Measurements from ENCODE around the gene PTS. TPM values are rescaled to one million over a fixed set of nuclear protein-coding genes. Genes with fewer than 3 reads are reported as not detected.

The PTS gene
- total RNA-seq, 2 experiments from 2014 or later: 82.9 to 86.2 TPM

DNA sequence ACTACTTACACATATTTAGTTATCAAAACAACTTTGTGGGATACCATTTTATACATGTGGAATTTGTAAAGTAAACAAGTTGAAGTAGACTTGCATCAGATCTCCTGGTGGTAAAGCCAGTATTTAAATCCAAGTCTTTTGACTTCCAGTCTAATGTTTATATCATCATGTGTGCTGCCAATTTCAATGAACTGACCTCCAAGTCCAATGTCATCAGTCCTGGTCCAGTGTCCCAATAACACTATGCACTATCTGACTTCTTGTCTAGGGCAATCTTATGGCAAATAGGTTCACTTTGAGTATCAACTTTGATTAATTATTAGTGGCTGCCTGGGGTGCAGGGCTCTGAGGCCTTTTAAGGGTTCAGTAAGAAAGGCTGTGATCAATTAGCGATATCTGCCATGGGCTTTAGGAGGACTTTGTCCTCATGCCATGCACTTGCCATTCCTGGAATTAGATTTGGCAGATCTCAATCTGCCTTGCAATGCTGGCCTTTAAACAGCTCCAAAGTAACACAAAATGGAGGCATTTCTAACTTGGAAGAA, 9.6 kb upstream of the PTS start:
- no peaks in the 10 kb centered on the region for H3K27me3 ChIP-seq (ENCODE audit: control insufficient read depth in 1 of 2, insufficient read depth in 2 of 2, low read length in 2 of 2)
- no peak for TF ChIP-seq CTCF (IDR thresholded peaks at IDR 0.05)
- DNase-seq (no peak), ATAC-seq (ENCODE audit: poor library complexity) (no peak)
- POLR2A ChIA-PET: no interaction called here
- no peaks in the 10 kb centered on the region for H3K9me3 Mint-ChIP-seq
- no peak overlapping the region for H3K4me3 ChIP-seq (ENCODE audit: low read length)
- peaks cover 11% of the 10 kb centered on the region for H3K4me1 Mint-ChIP-seq (ENCODE audit: low read depth)
- H3K27me3 Mint-ChIP-seq: no peaks in the 10 kb centered on the region
- H3K4me3 Mint-ChIP-seq: no peak overlapping the region
- no peak overlapping the region for H3K27ac Mint-ChIP-seq
- intact Hi-C loops (cut with DNase I, micrococcal nuclease): loop anchor here (5.0 to 10.0 kb wide), 4 partner anchors 339 to 1581 kb away; partner anchors contain the start of genes CFAP68 (in 1 of the 2), FDXACB1 (in 1 of the 2) and ZW10 (in 1 of the 2)
- H3K9me3 ChIP-seq (ENCODE audit: control insufficient read depth in 1 of 2, insufficient read depth in 1 of 2, low read length in 2 of 2): no peaks in the 10 kb centered on the region
- H3K27ac ChIP-seq (ENCODE audit: low read depth in 1 of 2, low read length in 2 of 2): no peak overlapping the region
- H3K36me3 ChIP-seq (ENCODE audit: insufficient read depth, low read length): no peaks in the 10 kb centered on the region
- H3K4me1 ChIP-seq (ENCODE audit: insufficient read depth, low read length): peaks cover 7% of the 10 kb centered on the region
- CTCF ChIA-PET: interaction anchor here (1.6 kb wide), 1 partner anchor 64 kb away, joined by 5 read pairs; no protein-coding TSS in a partner anchor
- no peaks in the 10 kb centered on the region for H3K36me3 Mint-ChIP-seq (ENCODE audit: low read depth)

DNA sequence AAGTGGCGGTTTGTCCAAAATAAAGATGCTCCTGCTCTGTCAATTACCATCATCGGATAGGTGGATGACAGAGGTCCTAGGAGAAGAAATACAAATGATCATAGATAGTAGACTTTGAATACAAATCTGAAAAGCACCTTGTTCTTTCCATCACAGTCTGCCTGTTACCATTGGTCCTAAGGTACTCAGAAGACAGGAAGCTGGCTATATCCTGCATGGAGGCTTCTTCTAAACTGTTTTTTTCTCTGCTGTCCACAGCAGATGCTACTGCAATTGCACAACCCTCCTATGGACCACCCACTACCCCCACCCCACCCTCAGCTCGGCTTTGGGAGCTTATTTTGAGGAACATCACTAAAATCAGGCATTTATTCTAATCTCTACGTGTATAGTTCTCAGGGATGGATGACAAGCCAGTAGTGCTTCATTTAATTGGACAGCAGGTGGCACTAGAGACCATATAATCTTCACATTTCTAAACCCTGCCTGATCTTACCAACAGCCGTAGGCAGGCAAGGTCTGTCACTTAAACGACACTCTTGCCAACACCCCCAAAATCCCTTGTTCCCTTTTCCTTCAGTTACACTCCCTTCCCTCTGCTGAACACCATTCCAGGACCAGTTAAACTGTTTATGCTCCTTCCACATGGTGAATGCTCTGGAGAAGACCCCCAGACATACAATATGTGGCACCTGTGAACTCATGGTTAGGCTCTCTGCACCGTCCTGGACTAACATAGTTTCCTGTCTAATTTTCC, 6.6 kb upstream of the PTS start:
- Mint-ChIP-seq H3K9me3 (no peaks in the 10 kb centered on the region), H3K4me3 (peak overlapping the region; percentile 5), H3K4me1 (ENCODE audit: low read depth) (peaks cover 6% of the 10 kb centered on the region), H3K27ac (no peak overlapping the region), H3K27me3 (no peaks in the 10 kb centered on the region), H3K36me3 (ENCODE audit: low read depth) (no peaks in the 10 kb centered on the region)
- no peaks in the 10 kb centered on the region for H3K9me3 ChIP-seq (ENCODE audit: control insufficient read depth in 1 of 2, insufficient read depth in 1 of 2, low read length in 2 of 2)
- ChIA-PET POLR2A (interaction anchor here (1.3 kb wide), 1 partner anchor 60 kb away, joined by 8 read pairs; no protein-coding TSS in a partner anchor), CTCF (interaction anchor here (0.7 to 6.2 kb wide), 5 partner anchors 61 to 1070 kb away, joined by 3 to 49 read pairs (median 4); no protein-coding TSS in a partner anchor)
- H3K27ac ChIP-seq (ENCODE audit: low read depth in 1 of 2, low read length in 2 of 2): no peak overlapping the region
- no peaks in the 10 kb centered on the region for H3K27me3 ChIP-seq (ENCODE audit: control insufficient read depth in 1 of 2, insufficient read depth in 2 of 2, low read length in 2 of 2)
- no peaks in the 10 kb centered on the region for H3K36me3 ChIP-seq (ENCODE audit: insufficient read depth, low read length)
- DNase-seq: peak in 10 of 14 experiments; percentile 4 to 89 (median 31)
- intact Hi-C loops (cut with DNase I, micrococcal nuclease): loop anchor here (1.0 to 10.0 kb wide), 14 partner anchors 61 to 1578 kb away; partner anchors contain the start of genes CFAP68 (in 1 of the 2), FDXACB1 (in 1 of the 2), PPP2R1B (in 1 of the 2) and SDHD (in 1 of the 2)
- peak; percentile 100 for ATAC-seq (ENCODE audit: poor library complexity)
- H3K4me1 ChIP-seq (ENCODE audit: insufficient read depth, low read length): peaks cover 6% of the 10 kb centered on the region
- peak; percentile 78 for TF ChIP-seq CTCF (IDR thresholded peaks at IDR 0.05)
- H3K4me3 ChIP-seq (ENCODE audit: low read length): no peak overlapping the region

DNA sequence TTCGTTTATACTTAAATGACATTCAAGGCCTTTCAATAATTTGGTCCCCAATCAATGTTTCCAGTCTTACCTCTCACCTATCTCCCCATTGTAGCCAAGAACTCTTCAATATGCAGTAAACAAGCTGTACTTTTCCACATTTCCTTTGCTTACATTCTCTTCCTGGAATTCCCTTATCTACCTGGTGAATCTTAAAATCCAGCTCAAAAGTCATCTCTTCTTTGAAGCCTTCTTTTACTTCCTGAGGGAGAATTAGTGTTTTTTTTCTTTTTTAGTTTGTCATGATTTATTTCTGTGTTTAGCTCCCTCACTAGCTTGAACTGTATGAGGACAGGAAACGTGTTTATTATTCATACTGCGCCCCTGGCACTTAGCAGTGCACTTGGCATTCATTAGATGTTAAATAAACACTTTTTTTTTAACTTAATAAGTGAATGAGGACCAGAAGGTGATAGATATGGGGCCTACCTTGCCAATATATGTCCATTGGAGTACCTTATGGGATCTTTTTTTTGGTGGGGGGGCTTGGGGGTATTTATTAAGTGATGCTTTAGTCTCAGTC, 4.9 kb upstream of the PTS start:
- Histone ChIP-seq H3K27me3 (ENCODE audit: control insufficient read depth in 1 of 2, insufficient read depth in 2 of 2, low read length in 2 of 2) (no peaks in the 10 kb centered on the region), H3K36me3 (ENCODE audit: insufficient read depth, low read length) (no peaks in the 10 kb centered on the region), H3K4me1 (ENCODE audit: insufficient read depth, low read length) (peaks cover 11% of the 10 kb centered on the region), H3K27ac (ENCODE audit: low read depth in 1 of 2, low read length in 2 of 2) (no peak overlapping the region), H3K9me3 (ENCODE audit: control insufficient read depth in 1 of 2, insufficient read depth in 1 of 2, low read length in 2 of 2) (no peaks in the 10 kb centered on the region), H3K4me3 (ENCODE audit: low read length) (no peak overlapping the region)
- no peak for TF ChIP-seq CTCF (IDR thresholded peaks at IDR 0.05)
- ChIA-PET POLR2A (interaction anchor here (0.7 kb wide), 1 partner anchor 9 kb away, joined by 4 read pairs; no protein-coding TSS in a partner anchor), CTCF (interaction anchor here (3.3 to 6.2 kb wide), 2 partner anchors 59 to 334 kb away, joined by 15 to 49 read pairs; no protein-coding TSS in a partner anchor)
- H3K27ac Mint-ChIP-seq: no peak overlapping the region
- DNase-seq: no peak
- peaks cover 5% of the 10 kb centered on the region for H3K36me3 Mint-ChIP-seq (ENCODE audit: low read depth)
- H3K4me1 Mint-ChIP-seq (ENCODE audit: low read depth): peaks cover 6% of the 10 kb centered on the region
- H3K9me3 Mint-ChIP-seq: no peaks in the 10 kb centered on the region
- ATAC-seq (ENCODE audit: poor library complexity): no peak
- no peak overlapping the region for H3K4me3 Mint-ChIP-seq
- intact Hi-C loops (cut with DNase I, micrococcal nuclease): loop anchor here in 1 of 2 experiments (2.0 to 10.0 kb wide), 5 partner anchors 109 to 457 kb away; partner anchors contain the start of genes PPP2R1B, SDHD and TIMM8B
- no peaks in the 10 kb centered on the region for H3K27me3 Mint-ChIP-seq

Data from CD4-positive, alpha-beta T cell (primary cell).